Putamen (tissue), 1 donor: Measurements from ENCODE around the gene SNX33.
"Not testable (repeated sequence)": the region's sequence is repeated elsewhere in the genome, so short reads cannot be mapped to it uniquely, and the experiment has no call there.

Source experiments
- DNase-seq: peaks from one replicate; pipeline ENCODE4 v3.0.0-alpha.2; 2016; ENCODE audit warnings: low spot score

Gene SNX33

GRCh38 chr15:75699961-75700874 lies 52.5 kb downstream of the SNX33 start:
- DNase-seq, result not testable (repeated sequence)

DNA sequence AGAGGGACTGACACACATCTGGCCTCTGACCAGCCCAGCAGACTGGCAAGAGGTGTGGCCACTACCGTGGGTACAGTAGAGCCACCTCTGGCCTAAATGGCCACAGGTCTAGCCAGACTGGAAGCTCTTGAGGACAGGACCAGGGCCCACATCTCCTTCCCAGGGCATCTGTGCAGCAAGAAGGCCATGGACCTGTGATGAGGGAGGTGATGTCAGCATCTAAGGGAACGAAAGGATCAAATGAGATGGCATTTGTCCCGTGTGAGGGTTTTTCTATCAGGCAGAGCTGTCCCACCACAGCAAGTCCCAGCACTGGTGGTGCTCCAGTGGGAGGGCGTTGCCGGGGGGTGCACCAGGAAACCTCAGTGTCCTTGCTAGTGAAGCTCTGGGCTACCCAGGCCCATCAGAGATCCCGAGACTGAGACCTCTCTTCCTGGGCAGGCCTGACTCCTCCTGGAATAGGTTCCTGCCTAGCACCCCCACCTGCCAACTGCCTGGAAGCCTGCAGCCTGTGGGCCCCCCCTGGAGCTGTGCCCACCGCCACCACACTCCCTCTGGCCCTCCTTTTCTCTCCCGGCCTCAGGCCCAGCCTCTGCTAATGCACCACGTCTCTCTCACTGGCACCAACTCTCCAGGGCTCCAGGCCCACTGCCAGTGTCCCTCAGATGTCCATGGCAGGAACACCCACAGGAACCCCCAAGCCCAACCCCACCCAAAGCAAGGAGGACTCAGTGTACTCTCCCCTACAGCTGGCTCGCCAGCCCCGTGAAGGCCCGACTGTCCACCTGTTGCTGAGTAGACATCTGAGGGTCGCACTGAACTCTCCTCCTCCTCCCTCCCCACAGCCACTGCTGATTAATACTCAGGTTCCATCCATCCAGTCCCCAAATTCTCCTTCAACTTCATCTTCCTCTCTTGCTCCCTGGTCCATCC lies 53.6 kb downstream of the SNX33 start:
- not testable (repeated sequence) for DNase-seq

- DNase-seq, result no peak
These were observed 54.7 kb downstream of the SNX33 start for GRCh38 chr15:75702436-75702835.

GRCh38 chr15:75703440-75704262 lies 55.9 kb downstream of the SNX33 start:
- not testable (repeated sequence) for DNase-seq

GRCh38 chr15:75704263-75704615 lies 56.5 kb downstream of the SNX33 start:
- DNase-seq, result no peak

- no peak for DNase-seq
These were observed 56.9 kb downstream of the SNX33 start for GRCh38 chr15:75704618-75705017.

GRCh38 chr15:75705375-75705774 lies 57.7 kb downstream of the SNX33 start:
- DNase-seq, result not testable (repeated sequence)

DNA sequence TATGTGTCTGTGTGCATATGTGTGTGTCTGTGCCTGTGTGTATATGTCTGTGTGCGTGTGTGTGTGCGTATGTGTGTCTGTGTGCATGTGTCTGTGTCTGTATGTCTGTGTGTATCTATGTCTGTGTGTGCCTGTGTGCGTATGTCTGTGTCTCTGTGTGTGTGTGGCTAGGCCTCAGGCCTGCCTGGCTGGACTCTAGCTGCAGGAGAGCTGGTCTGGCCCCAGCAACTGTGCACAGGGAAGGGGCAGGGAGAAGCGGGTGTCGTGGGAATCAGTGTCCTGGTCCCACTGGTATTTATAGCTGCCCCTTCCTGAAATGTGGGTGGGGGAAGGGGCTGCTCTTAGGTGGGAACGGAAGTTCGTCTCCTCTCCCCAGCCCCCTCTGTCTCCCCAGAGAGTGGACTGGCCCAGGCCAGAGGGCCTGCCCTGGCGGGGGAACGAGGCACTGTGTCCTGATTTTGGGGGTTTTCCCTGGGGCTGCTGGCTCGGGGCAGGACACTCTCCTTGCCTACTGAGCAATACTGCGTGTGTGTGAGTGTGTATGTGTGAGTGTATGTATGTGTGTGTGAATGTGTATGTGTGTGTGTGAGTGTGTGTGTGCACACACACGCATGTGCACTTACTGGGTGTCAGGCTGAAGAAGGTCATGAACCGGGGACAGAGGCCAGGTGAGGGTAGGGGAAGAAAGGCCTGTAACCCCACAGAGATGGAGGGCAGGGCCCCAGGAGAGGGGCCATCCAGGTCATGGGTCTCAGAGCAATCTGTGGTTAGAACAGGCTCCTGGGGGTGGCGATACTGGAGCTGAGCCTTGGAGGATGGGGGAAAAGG lies 58.4 kb downstream of the SNX33 start:
- DNase-seq, result no peak

DNA sequence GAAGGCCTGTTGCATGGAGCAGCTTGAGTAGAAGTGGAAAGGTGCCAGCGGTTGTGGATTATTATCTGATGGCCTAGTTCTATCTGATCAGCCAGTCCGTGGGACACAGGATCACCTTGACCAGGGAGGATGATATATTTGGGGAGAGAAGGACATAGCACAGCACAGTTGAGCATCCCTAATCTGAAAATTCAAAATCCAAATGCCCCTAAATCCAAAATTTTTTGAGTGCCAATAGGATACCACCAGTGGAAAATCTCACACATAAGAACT lies 58.9 kb downstream of the SNX33 start:
- DNase-seq, result no peak

GRCh38 chr15:75709458-75709857 lies 61.7 kb downstream of the SNX33 start:
- DNase-seq, result not testable (repeated sequence)

DNA sequence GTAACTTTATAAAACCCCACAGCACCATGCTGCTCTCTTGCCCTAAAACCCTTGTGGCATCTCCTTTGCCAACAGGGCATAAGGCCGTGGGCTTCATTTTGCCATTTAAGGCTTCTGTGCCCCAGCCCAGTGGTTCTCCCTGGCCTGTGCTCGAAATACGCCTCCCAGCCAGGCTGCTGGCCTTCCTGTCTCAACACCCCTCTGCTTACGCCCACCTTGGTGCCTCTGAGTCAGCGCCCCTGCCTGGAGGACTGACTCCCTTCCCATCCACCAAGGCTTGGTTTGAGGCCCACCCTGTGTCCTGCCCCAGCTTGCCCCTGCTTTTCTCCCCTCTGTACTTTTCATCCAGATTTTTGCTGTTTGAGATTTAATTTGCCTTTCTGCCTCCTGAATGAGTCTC lies 63.2 kb downstream of the SNX33 start:
- DNase-seq, result not testable (repeated sequence)

DNA sequence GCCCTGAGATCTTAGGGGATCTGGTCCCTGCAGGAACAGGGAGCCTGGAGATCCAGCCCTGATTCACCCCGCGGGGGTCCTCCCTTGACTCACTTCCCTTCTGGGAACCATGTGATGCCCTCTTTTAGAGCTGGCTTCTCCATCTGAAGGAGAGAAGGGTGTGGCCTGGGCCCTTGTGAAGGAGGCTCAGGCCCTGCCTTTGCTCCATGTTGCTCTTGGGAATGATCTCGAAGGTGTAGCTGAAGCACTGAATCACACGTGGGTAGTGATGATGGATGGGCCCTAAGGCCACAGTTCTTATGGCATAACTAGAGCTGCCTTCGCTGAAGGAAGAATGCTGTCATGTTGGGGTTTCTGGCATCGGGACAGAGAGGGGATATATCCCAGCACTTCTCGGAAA lies 63.8 kb downstream of the SNX33 start:
- not testable (repeated sequence) for DNase-seq
